HUES64 (cell line): Measurements from ENCODE around the gene ZNF174.

Experiments
- H3K27ac ChIP-seq: 2 replicates; pipeline ENCODE4 v1.7.0; 2013; ENCODE audit warnings: low read depth, low read length, inconsistent platforms
- H3K27me3 ChIP-seq: 2 replicates; pipeline ENCODE4 v1.6.1; 2013; ENCODE audit warnings: mild to moderate bottlenecking, low read length; ENCODE audit not compliant: insufficient read depth
- H3K36me3 ChIP-seq: 2 replicates; pipeline ENCODE4 v1.6.1; 2013; ENCODE audit warnings: mild to moderate bottlenecking, low read length; ENCODE audit not compliant: insufficient read depth
- H3K4me1 ChIP-seq: 2 replicates; pipeline ENCODE4 v1.6.1; 2013; ENCODE audit warnings: mild to moderate bottlenecking, low read length, moderate library complexity; ENCODE audit not compliant: insufficient read depth
- H3K4me3 ChIP-seq: 2 replicates; pipeline ENCODE4 v1.5.1; 2013; ENCODE audit warnings: mild to moderate bottlenecking, low read length, moderate library complexity
- H3K9ac ChIP-seq: 2 replicates; pipeline ENCODE4 v1.6.1; 2013; ENCODE audit warnings: mild to moderate bottlenecking, low read depth, low read length
- H3K9me3 ChIP-seq: 2 replicates; pipeline ENCODE4 v1.6.1; 2013; ENCODE audit warnings: low read depth, low read length; ENCODE audit not compliant: insufficient read depth
- WGBS: fragments of 150-250, 120-280 bp; methylation state at CpG from one replicate; pipeline ENCODE4 v1.1.7; 2013; ENCODE audit warnings: missing lambda C conversion rate; 5-methylcytosine and 5-hydroxymethylcytosine counted together

ZNF174 gene

GRCh38 chr16:3444032-3444388 is 43.0 kb downstream of the ZNF174 start:
- Histone ChIP-seq H3K9me3 (peaks cover 9% of the 10 kb centered on the region; the same call in 1 of the 2 replicates), H3K4me1 (no peaks in the 10 kb centered on the region), H3K36me3 (peaks cover 21% of the 10 kb centered on the region), H3K27me3 (no peaks in the 10 kb centered on the region), H3K4me3 (peak overlapping the region; percentile 74), H3K27ac (no peak overlapping the region; the same call in 1 of the 2 replicates), H3K9ac (peak overlapping the region; percentile 64)
- WGBS = 53% methylated on average over 10 of the region's 10 CpGs

DNA sequence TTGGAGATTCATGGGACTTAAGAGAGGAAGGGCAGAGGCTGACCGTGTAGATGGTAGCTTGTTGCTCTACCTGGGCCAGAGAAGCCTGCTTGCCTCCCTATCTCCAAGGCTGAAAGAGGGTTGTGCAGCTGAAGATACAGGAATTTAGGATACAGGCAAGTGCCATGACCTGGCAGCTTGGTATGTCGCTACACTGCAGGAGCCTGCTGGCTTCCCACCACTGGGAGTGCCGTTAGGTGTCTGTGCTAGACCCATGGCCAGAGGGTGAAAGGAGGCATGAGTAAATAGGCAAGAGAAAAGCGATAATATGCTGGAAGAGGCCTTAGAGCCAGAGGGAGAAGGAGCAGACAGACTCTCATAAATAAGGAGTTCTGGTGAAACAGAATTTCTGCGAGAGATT is 53.1 kb downstream of the ZNF174 start:
- Histone ChIP-seq H3K4me1 (peaks cover 6% of the 10 kb centered on the region), H3K27ac (no peak overlapping the region), H3K4me3 (no peak overlapping the region), H3K9ac (no peak overlapping the region), H3K9me3 (no peaks in the 10 kb centered on the region), H3K36me3 (no peaks in the 10 kb centered on the region; the same call in 1 of the 2 replicates), H3K27me3 (no peaks in the 10 kb centered on the region)
- 71% methylated on average over 4 of the region's 5 CpGs for WGBS

- Histone ChIP-seq H3K27ac (no peak overlapping the region), H3K27me3 (no peaks in the 10 kb centered on the region), H3K4me3 (no peak overlapping the region), H3K9me3 (no peaks in the 10 kb centered on the region), H3K9ac (no peak overlapping the region), H3K4me1 (peaks cover 11% of the 10 kb centered on the region), H3K36me3 (no peaks in the 10 kb centered on the region; the same call in 1 of the 2 replicates)
- 94% methylated on average over 10 of the region's 10 CpGs for WGBS
Observed at GRCh38 chr16:3454631-3455147, 53.7 kb downstream of the ZNF174 start.

- peak overlapping the region; percentile 96 for H3K27ac ChIP-seq
- H3K4me3 ChIP-seq = peak overlapping the region; percentile 99
- WGBS = 2% methylated on average over 83 of the region's 83 CpGs
- H3K9me3 ChIP-seq = no peaks in the 10 kb centered on the region
- H3K27me3 ChIP-seq = no peaks in the 10 kb centered on the region
- H3K4me1 ChIP-seq = peaks cover 28% of the 10 kb centered on the region
- peak overlapping the region; percentile 96 for H3K9ac ChIP-seq
- H3K36me3 ChIP-seq = no peaks in the 10 kb centered on the region
Observed at GRCh38 chr16:3457434-3458252, 56.6 kb downstream of the ZNF174 start.

GRCh38 chr16:3458278-3458851 is 57.4 kb downstream of the ZNF174 start:
- H3K4me3 ChIP-seq = peak overlapping the region; percentile 99
- under 1% methylated on average over 46 of the region's 47 CpGs for WGBS

GRCh38 chr16:3458852-3459361 is 57.9 kb downstream of the ZNF174 start:
- Histone ChIP-seq H3K4me3 (peak overlapping the region; percentile 99), H3K4me1 (peaks cover 28% of the 10 kb centered on the region), H3K27ac (peak overlapping the region; percentile 96), H3K9me3 (no peaks in the 10 kb centered on the region), H3K27me3 (no peaks in the 10 kb centered on the region), H3K36me3 (no peaks in the 10 kb centered on the region), H3K9ac (peak overlapping the region; percentile 96)
- WGBS = 35% methylated on average over 10 of the region's 10 CpGs

More at GRCh38 chr16:3458278-3458851, 57.4 kb downstream of the ZNF174 start:
- H3K36me3 ChIP-seq = no peaks in the 10 kb centered on the region
- peaks cover 28% of the 10 kb centered on the region for H3K4me1 ChIP-seq
- H3K9ac ChIP-seq = peak overlapping the region; percentile 96
- H3K9me3 ChIP-seq = no peaks in the 10 kb centered on the region
- H3K27me3 ChIP-seq = no peaks in the 10 kb centered on the region
- peak overlapping the region; percentile 96 for H3K27ac ChIP-seq
